HUES64 (cell line): ENCODE results near the gene PAK4.
"Not testable (repeated sequence)": the region's sequence is repeated elsewhere in the genome, so short reads cannot be mapped to it uniquely, and the experiment has no call there.

Experiments
- H3K27ac ChIP-seq: 2 replicates; pipeline ENCODE4 v1.7.0; 2013; ENCODE audit warnings: low read depth, low read length, inconsistent platforms
- H3K27me3 ChIP-seq: 2 replicates; pipeline ENCODE4 v1.6.1; 2013; ENCODE audit warnings: mild to moderate bottlenecking, low read length; ENCODE audit not compliant: insufficient read depth
- H3K36me3 ChIP-seq: 2 replicates; pipeline ENCODE4 v1.6.1; 2013; ENCODE audit warnings: mild to moderate bottlenecking, low read length; ENCODE audit not compliant: insufficient read depth
- H3K4me1 ChIP-seq: 2 replicates; pipeline ENCODE4 v1.6.1; 2013; ENCODE audit warnings: mild to moderate bottlenecking, low read length, moderate library complexity; ENCODE audit not compliant: insufficient read depth
- H3K4me3 ChIP-seq: 2 replicates; pipeline ENCODE4 v1.5.1; 2013; ENCODE audit warnings: mild to moderate bottlenecking, low read length, moderate library complexity
- H3K9ac ChIP-seq: 2 replicates; pipeline ENCODE4 v1.6.1; 2013; ENCODE audit warnings: mild to moderate bottlenecking, low read depth, low read length
- H3K9me3 ChIP-seq: 2 replicates; pipeline ENCODE4 v1.6.1; 2013; ENCODE audit warnings: low read depth, low read length; ENCODE audit not compliant: insufficient read depth
- WGBS: fragments of 150-250, 120-280 bp; methylation state at CpG from one replicate; pipeline ENCODE4 v1.1.7; 2013; ENCODE audit warnings: missing lambda C conversion rate; 5-methylcytosine and 5-hydroxymethylcytosine counted together

PAK4 gene

GRCh38 chr19:39142630-39143029, 17.0 kb downstream of the PAK4 start:
- 91% methylated on average over 5 of the region's 5 CpGs for WGBS
- peaks cover 62% of the 10 kb centered on the region for H3K4me1 ChIP-seq
- no peaks in the 10 kb centered on the region for H3K9me3 ChIP-seq
- no peaks in the 10 kb centered on the region for H3K27me3 ChIP-seq
- no peaks in the 10 kb centered on the region for H3K36me3 ChIP-seq
- no peak overlapping the region for H3K27ac ChIP-seq
- H3K4me3 ChIP-seq, result no peak overlapping the region
- no peak overlapping the region for H3K9ac ChIP-seq

GRCh38 chr19:39143757-39144289, 18.2 kb downstream of the PAK4 start:
- not testable (repeated sequence) for H3K36me3 ChIP-seq
- WGBS, result 86% methylated on average over 5 of the region's 5 CpGs
- peaks cover 55% of the 10 kb centered on the region for H3K4me1 ChIP-seq

GRCh38 chr19:39144290-39145071, 18.9 kb downstream of the PAK4 start:
- Histone ChIP-seq H3K9me3 (0 out of 2 replicates have a peak, but pooled peaks cover 2% of the 10 kb centered on the region), H3K36me3 (peaks cover 7% of the 10 kb centered on the region; the same call in 1 of the 2 replicates), H3K27ac (no peak overlapping the region; the same call in 1 of the 2 replicates), H3K4me1 (peaks cover 48% of the 10 kb centered on the region), H3K9ac (no peak overlapping the region), H3K27me3 (no peaks in the 10 kb centered on the region), H3K4me3 (no peak overlapping the region)
- WGBS, result 71% methylated on average over 14 of the region's 14 CpGs

More at GRCh38 chr19:39143757-39144289, 18.2 kb downstream of the PAK4 start:
- not testable (repeated sequence) for H3K27ac ChIP-seq, H3K9me3 ChIP-seq, H3K9ac ChIP-seq, H3K4me3 ChIP-seq, H3K27me3 ChIP-seq

GRCh38 chr19:39145180-39145953, 19.8 kb downstream of the PAK4 start:
- Histone ChIP-seq H3K4me3 (no peak overlapping the region), H3K4me1 (peaks cover 39% of the 10 kb centered on the region), H3K9ac (no peak overlapping the region), H3K27me3 (no peaks in the 10 kb centered on the region), H3K9me3 (0 out of 2 replicates have a peak, but pooled peaks cover 2% of the 10 kb centered on the region), H3K36me3 (peaks cover 7% of the 10 kb centered on the region; the same call in 1 of the 2 replicates), H3K27ac (peak overlapping the region; percentile 31; the same call in 1 of the 2 replicates)
- whole genome bisulfite sequencing, result 83% methylated on average over 26 of the region's 26 CpGs

GRCh38 chr19:39146091-39146490, 20.5 kb downstream of the PAK4 start:
- peaks cover 7% of the 10 kb centered on the region; the same call in 1 of the 2 replicates for H3K36me3 ChIP-seq
- 93% methylated on average over 1 of the region's 1 CpG for WGBS
- H3K4me1 ChIP-seq, result peaks cover 32% of the 10 kb centered on the region
- no peaks in the 10 kb centered on the region for H3K27me3 ChIP-seq
- H3K9me3 ChIP-seq, result 0 out of 2 replicates have a peak, but pooled peaks cover 2% of the 10 kb centered on the region
- H3K4me3 ChIP-seq, result no peak overlapping the region
- H3K9ac ChIP-seq, result no peak overlapping the region
- peak overlapping the region; percentile 60; the same call in 1 of the 2 replicates for H3K27ac ChIP-seq

GRCh38 chr19:39146686-39147450, 21.3 kb downstream of the PAK4 start:
- Histone ChIP-seq H3K4me1 (peaks cover 32% of the 10 kb centered on the region), H3K4me3 (no peak overlapping the region), H3K27me3 (no peaks in the 10 kb centered on the region), H3K27ac (peak overlapping the region; percentile 75; the same call in 1 of the 2 replicates), H3K9ac (no peak overlapping the region), H3K9me3 (0 out of 2 replicates have a peak, but pooled peaks cover 2% of the 10 kb centered on the region), H3K36me3 (peaks cover 7% of the 10 kb centered on the region; the same call in 1 of the 2 replicates)
- 45% methylated on average over 7 of the region's 7 CpGs for WGBS

GRCh38 chr19:39147480-39147879, 21.9 kb downstream of the PAK4 start:
- Histone ChIP-seq H3K27ac (peak overlapping the region; percentile 75; the same call in 1 of the 2 replicates), H3K27me3 (no peaks in the 10 kb centered on the region), H3K4me1 (peaks cover 32% of the 10 kb centered on the region), H3K36me3 (peaks cover 7% of the 10 kb centered on the region; the same call in 1 of the 2 replicates), H3K4me3 (no peak overlapping the region), H3K9me3 (0 out of 2 replicates have a peak, but pooled peaks cover 2% of the 10 kb centered on the region), H3K9ac (no peak overlapping the region)
- WGBS, result 76% methylated on average over 2 of the region's 3 CpGs

GRCh38 chr19:39148939-39149529, 23.4 kb downstream of the PAK4 start:
- 97% methylated on average over 9 of the region's 10 CpGs for WGBS
- peaks cover 7% of the 10 kb centered on the region; the same call in 1 of the 2 replicates for H3K36me3 ChIP-seq
- H3K9me3 ChIP-seq, result 0 out of 2 replicates have a peak, but pooled peaks cover 2% of the 10 kb centered on the region
- peaks cover 30% of the 10 kb centered on the region for H3K4me1 ChIP-seq
- H3K9ac ChIP-seq, result no peak overlapping the region
- H3K27me3 ChIP-seq, result no peaks in the 10 kb centered on the region
- no peak overlapping the region for H3K4me3 ChIP-seq
- no peak overlapping the region for H3K27ac ChIP-seq

- 91% methylated on average over 8 of the region's 8 CpGs for WGBS
- Histone ChIP-seq H3K27me3 (no peaks in the 10 kb centered on the region), H3K4me3 (no peak overlapping the region), H3K4me1 (peaks cover 30% of the 10 kb centered on the region), H3K9ac (no peak overlapping the region), H3K36me3 (peaks cover 7% of the 10 kb centered on the region; the same call in 1 of the 2 replicates), H3K27ac (no peak overlapping the region), H3K9me3 (0 out of 2 replicates have a peak, but pooled peaks cover 2% of the 10 kb centered on the region)
Observed at GRCh38 chr19:39150235-39150634, 24.6 kb downstream of the PAK4 start.
